Activated CD8-positive, alpha-beta memory T cell treated with anti-CD3 and anti-CD28 coated beads, Interleukin-2, amount 50 U/mL, for 4 hours (primary cell): ENCODE results near the gene CORT.
"Not testable (repeated sequence)": the region's sequence is repeated elsewhere in the genome, so short reads cannot be mapped to it uniquely, and the experiment has no call there.

Experiments
- DNase-seq: peaks from one replicate; pipeline ENCODE4 v3.0.0-alpha.2; 2020

The CORT gene

GRCh38 chr1:10440305-10440704 is 9.5 kb upstream of the CORT start:
- no peak for DNase-seq

DNA sequence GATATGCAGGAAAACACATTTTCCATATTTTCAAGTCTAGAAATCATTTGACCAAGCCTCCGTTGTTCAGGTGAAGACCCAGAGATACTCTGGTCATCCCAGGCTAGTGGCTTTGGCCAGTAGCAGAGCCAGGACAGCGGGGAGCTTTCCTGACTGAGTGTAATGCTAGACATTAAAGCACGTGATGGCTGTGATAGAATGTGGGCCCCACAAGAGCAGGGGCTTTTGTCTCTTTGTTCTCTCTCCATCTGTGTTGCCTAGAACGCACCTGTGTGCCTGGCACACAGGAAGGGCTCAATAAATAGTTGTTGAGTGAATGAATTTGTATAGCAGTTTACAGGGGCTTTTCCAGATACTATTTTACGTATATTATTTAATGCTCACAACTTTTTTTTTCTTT is 9.0 kb upstream of the CORT start:
- DNase-seq = no peak

DNA sequence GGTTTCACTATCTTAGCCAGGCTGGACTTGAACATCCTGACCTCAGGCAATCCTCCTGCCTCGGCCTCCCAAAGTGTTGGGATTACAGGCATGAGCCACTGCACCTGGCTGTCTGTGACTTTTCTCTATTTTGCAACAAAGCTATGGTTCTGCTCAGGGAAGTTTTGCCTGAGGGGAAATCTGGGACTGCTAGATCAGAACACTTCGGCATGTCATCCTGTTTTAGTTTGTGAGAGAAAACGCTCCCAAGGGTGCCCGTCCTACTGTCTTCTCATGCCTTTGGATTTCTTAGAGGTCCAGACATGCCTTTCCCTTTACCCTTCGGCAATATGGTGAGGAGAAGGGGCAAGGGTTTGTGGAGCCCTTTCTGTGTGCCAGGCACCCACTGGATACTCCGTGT is 5.6 kb upstream of the CORT start:
- DNase-seq = no peak

DNA sequence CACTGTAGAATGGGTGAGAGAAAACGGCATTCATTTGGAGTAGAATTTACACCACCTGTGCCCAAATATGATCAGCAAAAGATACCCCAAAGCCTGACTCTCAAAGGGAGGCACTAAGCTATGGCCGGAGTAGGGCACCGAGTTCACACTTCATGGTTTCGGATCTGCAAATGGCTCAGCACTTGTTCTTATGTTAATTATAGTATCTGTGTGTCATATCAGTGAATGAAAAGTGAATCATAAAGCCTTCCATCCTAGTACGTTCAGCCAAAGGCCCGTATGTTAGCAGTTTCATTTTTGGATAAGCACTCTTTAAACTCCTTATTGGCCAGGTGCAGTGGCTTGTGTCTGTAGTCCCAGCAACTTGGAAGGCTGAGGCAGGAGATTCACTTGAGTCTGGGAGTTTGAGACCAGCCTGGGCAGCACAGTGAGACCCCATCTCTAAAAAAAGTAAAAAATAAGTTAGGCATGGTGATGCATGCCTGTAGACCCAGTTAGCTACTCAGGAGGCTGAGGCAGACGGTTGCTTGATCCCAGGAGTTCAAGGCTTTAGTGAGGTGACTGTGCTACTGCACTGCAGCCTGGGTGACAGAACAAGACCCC is 4.9 kb upstream of the CORT start:
- no peak for DNase-seq

GRCh38 chr1:10446790-10447422 is 2.9 kb upstream of the CORT start:
- no peak for DNase-seq

DNA sequence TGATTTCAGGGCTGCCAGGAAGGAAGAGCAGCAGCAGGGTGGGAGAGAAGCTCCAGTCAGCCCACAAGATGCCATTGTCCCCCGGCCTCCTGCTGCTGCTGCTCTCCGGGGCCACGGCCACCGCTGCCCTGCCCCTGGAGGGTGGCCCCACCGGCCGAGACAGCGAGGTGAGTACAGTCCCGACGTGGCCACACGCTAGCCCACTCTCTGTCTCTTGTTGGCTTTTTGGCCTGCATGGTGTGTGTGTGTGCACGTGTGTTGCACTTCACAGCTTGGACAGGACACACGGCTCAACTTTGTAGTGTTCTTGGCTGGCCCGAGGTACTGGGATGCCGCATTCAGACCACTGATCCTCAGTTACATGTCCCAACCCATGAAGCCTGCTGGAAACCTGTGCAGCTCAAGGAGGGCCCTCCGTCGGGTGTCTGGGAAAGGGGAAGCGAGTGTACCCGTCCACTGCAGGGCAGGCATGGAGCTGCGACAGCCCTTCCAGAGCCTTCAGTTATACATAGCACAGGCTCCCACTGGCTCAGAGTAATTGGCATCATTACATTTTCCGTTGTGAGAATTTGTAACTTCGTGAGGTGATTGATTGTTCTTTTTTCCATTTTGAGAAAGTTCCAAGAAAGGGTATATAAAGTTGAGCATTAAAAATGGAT is 454 bp downstream of the CORT start:
- no peak for DNase-seq

DNA sequence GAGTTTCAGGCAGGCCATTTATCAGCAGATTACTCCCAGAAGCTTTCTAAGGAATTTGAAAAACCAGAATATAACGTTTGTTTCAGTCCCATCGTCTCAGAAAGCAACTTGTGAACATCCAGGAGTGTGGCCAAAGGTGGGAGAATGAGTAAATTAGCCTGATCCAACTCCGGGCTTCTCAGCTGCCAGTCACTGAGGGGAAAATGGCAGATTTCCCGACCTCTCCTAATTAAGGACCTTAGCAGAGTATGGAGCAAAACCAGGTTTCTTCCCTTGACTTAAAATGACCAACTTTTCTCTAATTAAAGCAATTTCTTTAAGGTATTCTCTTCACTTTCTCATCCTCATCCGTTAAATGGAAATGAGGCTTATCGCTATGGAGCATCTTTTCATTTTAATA is 1.0 kb downstream of the CORT start:
- DNase-seq = no peak

- DNase-seq = no peak
Observed at GRCh38 chr1:10451287-10451686, 1.5 kb downstream of the CORT start.

DNA sequence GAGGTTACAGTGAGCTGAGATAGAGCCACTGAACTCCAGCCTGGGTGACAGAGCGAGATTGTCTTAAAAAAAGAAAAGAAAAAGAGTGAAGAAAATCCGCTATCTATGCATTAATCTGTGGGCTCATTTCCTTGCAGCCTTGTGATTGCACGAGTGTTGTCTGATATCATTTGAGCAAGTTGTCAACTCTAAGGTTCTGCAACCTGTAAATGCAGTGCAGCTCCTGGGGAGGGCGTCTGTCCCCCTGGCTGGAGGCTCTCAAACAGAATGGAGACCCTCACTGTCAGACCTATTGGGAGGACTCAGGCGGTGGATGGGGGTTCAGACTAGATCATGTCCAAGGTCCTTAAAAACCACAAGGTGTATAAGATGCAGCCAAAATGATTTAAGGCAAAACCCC is 6.2 kb downstream of the CORT start:
- DNase-seq = no peak

- no peak for DNase-seq
Observed at GRCh38 chr1:10456661-10457060, 6.8 kb downstream of the CORT start.

DNA sequence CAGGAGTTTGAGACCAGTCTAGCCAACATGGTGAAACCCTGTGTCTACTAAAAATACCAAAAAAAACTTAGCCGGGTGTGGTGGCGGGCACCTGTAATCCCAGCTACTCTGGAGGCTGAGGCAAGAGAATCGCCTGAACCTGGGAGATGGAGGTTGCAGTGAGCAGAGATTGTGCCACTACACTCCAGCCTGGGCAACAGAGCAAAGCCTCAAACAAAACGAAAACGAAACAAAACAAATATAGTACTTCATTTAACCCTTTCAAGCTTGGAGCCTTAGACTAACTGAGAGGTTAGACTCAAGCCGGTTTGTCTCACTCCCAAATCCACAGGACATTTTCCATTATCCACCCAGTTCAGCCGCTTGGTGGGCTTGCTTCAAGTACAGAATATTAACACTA is 7.6 kb downstream of the CORT start:
- not testable (repeated sequence) for DNase-seq

DNA sequence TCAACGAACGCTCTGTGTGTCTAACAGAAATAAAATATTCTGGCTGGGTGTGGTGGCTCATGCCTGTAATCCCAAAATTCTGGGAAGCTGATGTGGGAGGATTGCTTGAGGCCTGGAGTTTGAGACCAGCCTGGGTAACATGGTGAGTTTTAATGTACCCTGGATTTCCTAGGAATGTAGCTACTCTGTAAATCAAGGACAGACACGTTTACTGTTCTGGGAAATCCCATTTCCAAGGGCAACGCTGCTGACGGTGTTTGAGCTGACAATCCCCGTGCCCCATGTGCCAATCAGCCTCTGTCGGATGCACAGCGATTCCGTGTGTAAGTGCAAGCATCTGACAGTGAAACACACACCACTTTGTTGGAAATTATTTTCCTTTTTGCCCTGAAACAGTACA is 8.0 kb downstream of the CORT start:
- no peak for DNase-seq

GRCh38 chr1:10459184-10459583 is 9.4 kb downstream of the CORT start:
- no peak for DNase-seq

DNA sequence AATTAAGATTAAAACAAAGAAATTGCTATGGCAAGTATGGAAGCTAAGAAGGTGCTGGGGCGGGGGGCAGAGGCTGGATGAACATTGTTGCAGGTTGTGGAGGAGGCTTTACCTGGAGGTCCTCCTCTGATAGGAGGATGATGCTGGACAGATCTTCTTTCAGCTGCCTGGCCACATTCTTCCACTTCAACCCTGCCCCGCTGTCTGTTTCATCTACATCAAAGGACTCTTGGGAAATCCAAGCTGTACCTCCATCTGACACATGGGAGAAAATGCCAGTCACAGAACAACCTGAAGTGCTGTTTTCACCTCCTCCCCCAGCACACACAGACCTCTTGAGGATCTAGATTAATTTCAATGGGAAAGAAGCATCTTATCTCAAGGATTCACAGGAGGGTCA is 17.2 kb downstream of the CORT start:
- no peak for DNase-seq

- no peak for DNase-seq
Observed at GRCh38 chr1:10470043-10470442, 20.2 kb downstream of the CORT start.

- no peak for DNase-seq
Observed at GRCh38 chr1:10471411-10472219, 21.8 kb downstream of the CORT start.

GRCh38 chr1:10472220-10473144 is 22.7 kb downstream of the CORT start, which contains the start of gene DFFA:
DFFA (minus strand) TSS chr1:10472529; CDS start chr1:10472458, 71 bp downstream.
- peak; percentile 91 for DNase-seq

DNA sequence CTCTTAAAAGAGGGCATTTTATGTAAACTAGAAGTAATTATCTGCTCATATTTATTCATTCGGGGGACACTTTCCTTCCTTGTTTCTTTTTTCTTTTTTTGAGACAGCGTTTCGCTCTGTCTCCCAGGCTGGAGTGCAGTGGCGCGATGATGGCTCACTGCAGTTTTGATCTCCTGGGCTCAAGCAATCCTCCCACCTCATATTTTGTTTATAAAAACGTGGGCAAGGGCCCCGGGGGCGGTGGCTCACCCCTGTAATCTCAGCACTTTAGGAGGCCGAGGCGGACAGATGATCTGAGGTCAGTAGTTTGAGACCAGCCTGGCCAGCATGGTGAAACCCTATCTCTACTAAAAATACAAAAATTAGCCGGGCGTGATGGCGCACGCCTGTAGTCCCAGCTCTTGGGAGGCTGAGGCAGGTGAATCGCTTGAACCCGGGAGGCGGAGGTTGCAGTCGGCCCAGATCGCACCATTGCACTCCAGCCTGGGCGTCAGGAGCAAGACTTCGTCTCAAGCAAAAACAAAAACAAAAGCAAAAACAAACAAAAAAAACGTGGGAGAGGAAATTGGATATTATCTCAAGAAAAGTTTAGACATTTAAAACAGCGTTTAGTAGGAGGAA is 23.4 kb downstream of the CORT start:
- DNase-seq = no peak

DNA sequence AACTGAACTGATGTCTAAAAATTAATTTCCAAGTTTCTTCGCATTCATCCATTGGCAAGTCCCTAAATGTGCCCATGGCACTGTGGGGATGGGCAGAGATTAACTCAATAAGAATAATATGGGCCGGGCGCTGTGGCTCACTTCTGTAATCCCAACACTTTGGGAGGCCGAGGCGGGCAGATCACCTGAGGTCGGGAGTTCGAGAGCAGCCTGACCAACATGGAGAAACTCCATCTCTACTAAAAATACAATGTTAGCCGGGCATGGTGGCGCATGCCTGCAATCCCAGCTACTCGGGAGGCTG is 24.4 kb downstream of the CORT start:
- not testable (repeated sequence) for DNase-seq

DNA sequence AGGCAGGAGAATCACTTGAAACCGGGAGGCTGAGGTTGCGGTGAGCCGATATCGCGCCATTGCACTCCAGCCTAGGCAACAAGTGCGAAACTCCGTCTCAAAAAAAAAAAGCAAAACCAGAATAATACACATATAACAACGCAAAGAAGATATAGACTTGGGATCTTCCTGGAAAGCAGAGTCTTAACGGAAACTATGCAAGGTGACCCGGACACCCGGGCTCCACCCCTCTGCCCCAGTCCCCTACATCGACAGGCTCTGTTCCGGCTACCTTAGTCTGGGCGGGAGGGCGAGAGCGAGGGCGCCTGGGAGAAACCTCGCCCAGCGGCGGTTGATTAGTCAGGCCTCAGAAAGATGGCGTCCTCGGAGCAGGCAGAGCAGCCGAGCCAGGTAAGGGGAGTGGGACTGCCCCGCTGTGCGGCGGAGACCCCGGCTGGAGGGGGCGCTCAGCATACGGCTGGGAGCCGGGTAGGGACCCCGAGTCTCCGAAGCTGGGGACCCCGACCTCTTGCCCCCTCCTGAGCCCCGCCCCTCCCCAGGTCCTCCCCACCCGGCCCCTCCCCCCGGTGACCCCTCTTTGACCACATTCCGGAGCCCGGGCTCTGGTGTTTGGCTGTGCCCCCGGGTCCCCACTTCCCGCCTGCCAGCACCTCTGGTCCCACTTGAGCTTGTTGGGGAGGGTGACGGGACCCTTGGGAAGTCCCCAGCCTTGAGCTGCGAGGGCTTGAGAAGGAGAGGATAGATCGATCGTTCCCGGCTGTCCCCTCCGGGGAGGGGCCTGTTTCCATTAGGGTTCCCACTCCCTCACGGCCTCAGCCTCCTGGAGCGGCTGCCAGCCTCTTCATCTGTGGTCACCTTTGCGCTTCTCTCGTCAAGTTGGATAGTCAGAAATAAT is 25.0 kb downstream of the CORT start, which contains the start of gene PEX14:
PEX14 (plus strand) TSS at position 338 of the 895 bp plus-strand sequence; CDS start at position 355, 17 bp downstream.
- DNase-seq = peak; percentile 82

- DNase-seq = no peak
Observed at GRCh38 chr1:10475510-10475909, 25.7 kb downstream of the CORT start.
